Stimulated activated CD8-positive, alpha-beta memory T cell treated with anti-CD3 and anti-CD28 coated beads, Interleukin-4, amount 100 ng/mL, for 24 hours (primary cell): Measurements from ENCODE around the gene SLC5A2.
A peak's percentile ranks its signal among the peaks of the same experiment; 100 is the strongest.

Source experiments
- DNase-seq: peaks from one replicate; pipeline ENCODE4 v3.0.0-alpha.2; 2020; ENCODE audit warnings: low read depth

Gene SLC5A2

DNA sequence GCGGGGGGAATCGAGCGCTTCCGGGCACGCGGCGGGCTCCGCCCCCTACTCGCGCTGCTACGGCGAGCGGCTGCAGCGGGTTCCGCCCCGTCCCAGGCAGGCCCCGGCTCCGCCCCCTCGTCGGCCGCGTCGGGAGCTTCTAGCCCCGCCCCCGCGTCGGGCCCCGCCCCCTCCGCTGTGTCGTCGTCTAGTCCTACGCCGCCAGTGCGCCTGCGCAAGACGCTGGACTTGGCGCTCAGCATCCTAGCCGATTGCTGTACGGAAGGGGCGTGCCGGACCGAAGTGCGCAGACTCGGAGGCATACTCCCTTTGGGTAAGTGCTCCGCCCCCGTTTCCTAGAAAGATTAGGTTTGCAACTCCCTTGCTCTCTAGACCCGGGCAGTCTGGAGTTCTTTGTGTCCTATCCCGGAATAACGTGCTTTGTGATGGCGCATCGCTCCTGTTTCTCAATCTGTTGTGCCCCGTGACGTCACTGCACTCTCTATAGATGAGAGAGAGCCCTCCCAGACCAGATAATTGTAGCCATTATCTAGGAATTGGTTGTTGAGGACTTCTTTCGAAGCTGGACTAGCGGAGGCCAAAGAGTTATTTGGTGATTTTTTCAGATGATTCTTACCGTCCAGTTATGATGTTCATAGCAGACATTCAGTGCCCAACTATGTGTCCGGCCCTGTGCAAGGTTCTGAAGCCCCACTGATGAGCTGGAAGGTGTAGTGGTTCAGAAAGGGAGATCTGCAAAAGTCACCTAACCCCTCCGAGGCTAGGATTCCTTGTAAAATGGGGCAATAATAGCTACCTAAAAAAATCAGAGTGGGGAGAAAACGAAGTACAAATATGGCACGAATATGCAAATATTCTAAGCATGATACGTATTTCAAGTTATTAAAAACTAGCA lies 23.0 kb upstream of the SLC5A2 start:
- DNase-seq: peak; percentile 100

DNA sequence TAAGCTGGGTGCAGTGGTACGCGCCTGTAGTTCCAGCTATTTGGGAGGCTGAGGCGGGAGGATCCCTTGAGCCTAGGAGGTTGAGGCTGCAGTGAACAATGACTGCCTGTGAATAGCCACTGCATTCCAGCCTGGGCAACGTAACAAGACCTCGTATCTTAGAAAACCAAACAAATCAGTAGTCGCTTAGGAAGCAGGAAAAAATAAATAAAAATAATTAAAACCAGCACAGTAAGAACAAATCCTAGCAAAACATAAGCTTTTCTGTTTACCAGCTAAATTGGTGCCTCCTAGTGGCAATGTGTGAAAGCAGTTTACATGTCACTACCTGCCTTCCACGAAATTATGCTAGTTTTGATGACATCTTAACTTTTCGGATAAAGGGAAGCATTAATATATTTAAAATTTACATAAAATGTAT lies 22.3 kb upstream of the SLC5A2 start:
- no peak for DNase-seq

DNA sequence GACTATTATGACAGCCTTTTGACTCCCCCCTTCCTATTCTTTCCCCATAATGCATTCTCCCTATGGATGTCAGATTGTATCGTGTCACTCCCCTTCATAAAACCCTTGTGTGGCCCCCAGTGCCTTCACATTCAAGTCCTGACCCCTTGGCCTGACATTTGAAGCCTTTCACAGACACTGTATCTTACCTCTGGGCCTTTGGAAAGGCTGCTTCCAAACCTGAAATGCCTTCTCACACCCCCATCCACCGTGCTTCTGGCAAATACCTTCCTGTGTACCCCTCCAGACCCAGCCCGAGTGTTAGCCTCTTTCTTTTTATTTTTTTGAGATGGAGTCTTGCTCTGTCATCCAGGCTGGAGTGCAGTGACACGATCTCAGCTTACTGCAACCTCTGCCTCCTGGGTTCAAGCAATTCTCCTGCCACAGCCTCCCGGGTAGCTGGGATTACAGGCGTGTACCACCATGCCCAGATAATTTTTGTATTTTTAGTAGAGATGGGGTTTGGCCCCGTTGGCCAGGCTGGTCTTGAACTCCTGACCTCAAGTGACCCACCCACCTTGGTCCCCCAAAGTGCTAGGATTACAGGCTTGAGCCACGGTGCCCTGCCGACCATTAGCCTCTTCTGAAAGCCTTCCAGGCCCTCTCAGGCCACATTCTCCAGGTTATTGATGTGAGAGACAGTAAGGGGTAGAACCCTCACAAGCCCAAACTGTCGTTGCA lies 21.6 kb upstream of the SLC5A2 start:
- no peak for DNase-seq

DNA sequence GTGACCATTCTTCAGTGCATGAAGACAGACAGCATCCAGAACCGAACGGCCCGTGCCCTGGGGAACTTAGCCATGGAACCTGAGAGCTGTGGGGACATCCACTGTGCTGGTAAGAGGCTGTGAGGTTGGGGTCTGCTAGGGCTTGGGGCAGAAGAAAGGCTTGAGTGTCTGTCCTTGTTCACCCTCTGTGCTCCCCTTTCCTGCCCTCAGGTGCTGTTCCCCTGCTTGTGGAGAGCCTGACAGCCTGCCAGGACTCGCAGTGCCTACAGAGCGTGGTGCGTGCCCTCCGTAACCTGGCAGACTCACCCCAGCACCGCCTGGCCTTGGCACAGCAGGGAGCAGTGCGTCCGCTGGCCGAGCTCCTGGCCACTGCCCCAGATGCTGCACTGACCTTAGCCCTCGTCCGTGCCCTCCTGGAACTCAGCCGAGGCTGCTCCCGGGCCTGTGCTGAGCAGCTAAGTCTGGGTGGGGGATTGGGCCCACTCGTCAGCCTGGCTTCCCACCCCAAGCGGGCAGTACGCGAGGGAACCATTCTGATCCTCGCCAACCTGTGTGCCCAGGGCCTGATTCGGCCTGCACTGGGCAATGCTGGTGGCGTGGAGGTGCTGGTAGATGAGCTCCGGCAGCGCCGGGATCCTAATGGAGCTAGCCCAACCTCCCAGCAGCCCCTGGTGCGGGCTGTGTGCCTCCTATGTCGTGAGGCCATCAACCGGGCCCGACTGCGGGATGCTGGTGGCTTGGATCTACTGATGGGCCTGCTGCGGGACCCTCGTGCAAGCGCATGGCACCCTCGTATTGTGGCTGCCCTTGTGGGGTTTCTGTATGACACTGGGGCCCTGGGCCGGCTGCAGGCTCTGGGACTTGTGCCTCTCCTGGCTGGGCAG lies 20.8 kb upstream of the SLC5A2 start:
- no peak for DNase-seq

DNA sequence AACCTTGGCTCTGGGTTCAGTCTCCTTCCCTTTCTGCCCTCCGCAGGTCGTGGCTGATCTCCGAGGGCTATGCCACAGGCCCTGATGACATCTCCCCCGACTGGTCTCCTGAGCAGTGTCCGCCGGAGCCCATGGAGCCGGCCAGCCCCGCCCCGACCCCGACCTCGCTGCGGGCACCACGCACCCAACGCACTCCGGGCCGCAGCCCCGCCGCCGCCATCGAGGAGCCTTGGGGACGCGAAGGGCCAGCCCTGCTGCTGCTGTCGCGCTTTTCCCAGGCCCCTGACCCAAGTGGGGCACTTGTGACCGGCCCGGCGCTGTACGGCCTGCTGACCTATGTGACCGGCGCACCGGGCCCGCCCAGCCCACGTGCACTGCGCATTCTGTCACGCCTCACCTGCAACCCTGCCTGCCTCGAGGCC lies 18.6 kb upstream of the SLC5A2 start:
- DNase-seq: no peak

DNA sequence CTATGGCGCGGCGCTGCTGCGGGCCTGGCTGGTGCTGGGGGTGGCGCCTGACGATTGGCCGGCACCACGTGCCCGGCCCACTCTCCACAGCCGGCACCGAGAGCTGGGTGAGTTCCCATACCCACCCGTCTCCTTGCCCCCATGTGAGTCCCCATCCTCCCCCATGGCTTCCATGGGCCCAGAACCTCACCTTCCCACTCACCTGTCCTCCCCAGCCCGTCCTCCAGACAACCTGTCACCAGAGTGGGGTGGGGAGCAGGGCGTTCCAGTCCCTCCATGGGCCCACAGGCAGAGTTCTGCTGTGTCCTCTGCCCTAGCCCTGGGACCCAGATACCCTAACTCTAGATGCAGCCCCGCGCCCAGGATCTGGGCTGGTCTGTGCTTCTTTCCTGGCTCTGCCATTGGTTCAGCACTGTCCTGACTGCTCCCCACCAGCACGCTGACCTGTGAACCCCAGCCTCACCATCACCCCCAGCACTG lies 18.1 kb upstream of the SLC5A2 start:
- no peak for DNase-seq

DNA sequence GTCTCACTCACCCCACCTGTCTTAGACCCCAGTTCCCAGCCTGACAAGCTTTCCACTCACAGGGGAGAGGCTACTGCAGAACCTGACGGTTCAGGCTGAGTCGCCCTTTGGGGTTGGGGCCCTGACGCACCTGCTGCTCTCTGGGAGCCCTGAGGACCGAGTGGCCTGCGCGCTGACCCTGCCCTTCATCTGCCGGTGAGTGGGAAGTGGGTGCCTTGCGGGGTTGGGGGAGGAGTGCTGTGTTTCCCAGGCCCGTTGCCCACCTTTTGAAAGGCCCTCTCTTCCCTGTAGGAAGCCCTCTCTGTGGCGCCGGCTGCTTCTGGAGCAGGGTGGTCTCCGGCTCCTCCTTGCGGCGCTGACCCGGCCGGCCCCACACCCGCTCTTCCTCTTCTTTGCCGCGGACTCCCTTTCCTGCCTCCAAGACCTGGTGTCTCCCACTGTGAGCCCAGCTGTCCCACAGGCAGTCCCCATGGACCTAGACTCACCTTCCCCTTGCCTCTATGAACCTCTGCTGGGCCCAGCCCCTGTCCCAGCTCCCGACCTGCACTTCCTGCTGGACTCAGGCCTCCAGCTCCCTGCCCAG lies 17.0 kb upstream of the SLC5A2 start:
- DNase-seq: no peak

DNA sequence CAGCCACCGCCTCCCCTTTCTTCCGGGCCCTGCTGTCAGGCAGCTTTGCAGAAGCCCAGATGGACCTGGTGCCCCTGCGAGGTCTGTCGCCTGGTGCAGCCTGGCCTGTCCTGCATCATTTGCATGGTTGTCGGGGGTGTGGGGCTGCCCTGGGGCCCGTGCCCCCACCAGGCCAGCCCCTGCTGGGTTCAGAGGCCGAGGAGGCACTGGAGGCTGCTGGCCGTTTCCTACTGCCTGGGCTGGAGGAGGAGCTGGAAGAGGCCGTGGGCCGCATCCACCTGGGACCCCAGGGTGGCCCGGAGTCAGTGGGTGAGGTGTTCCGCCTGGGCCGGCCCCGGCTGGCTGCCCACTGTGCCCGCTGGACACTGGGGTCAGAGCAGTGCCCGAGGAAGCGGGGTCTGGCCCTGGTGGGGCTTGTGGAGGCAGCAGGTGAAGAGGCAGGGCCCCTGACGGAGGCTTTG lies 16.5 kb upstream of the SLC5A2 start:
- no peak for DNase-seq

DNA sequence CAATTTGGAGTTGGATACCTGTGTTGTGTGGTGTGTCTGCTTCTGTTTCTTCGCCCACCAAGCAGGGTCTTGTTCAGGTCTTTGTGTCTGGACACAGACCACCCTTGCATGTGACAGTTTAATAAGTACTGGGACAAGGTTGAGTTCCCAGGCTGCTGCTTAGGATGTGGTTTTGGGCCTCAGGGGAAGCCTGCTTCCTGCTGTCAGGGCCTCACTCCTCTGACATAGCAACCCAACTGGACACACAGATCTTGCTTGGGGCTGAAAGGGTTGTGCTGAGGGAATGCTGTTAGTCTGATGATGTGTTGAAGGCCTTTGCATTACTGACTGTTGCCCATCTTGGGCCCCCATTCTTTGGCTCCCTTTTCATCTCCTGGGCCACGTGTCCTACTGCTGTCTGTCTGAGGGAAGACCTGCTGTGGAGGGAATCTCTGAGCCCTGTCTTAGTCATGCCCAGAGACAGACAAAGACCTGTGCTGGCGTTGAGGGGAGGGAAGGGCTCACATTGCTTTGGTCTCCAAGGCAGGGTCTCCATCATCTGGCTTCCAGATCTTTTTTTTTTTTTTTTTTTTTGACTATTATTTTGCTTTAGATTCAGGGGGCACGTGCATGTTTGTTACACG lies 15.7 kb upstream of the SLC5A2 start:
- DNase-seq: no peak

DNA sequence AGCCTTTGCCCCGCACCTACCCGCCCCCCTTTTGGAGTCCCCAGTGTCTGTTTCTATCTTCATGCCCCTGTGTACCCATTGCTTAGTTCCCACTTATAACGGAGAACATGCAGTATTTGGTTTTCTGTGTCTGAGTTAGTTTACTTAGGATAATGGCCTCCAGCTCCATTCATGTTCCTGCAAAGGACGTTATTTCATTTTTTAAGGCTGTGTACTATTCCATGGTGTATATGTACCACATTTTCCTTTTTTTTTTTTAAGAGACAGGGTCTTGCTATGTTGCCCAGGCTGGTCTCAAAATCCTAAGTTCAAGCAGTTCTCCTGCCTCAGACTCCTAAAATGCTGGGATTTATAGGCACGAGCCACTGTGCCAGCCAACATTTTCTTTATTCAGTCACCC lies 15.1 kb upstream of the SLC5A2 start:
- DNase-seq: no peak

DNA sequence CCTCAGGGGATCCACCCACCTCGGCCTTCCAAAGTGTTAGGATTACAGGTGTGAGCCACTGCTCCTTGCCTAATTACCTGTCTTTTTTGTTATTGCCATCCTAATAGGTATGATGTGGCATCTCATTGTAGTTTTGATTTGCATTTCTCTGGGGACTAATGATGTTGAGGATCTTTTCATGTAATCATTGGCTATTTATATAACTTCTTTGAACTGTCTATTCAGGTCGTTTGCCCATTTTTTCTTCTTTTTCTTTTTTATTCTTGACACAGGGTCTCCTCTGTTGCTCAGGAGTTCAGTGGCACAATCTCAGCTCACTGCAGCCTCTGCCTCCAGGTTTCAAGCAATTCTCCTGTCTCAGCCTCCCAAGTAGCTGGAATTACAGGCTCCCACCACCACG lies 12.3 kb upstream of the SLC5A2 start:
- DNase-seq: no peak

DNA sequence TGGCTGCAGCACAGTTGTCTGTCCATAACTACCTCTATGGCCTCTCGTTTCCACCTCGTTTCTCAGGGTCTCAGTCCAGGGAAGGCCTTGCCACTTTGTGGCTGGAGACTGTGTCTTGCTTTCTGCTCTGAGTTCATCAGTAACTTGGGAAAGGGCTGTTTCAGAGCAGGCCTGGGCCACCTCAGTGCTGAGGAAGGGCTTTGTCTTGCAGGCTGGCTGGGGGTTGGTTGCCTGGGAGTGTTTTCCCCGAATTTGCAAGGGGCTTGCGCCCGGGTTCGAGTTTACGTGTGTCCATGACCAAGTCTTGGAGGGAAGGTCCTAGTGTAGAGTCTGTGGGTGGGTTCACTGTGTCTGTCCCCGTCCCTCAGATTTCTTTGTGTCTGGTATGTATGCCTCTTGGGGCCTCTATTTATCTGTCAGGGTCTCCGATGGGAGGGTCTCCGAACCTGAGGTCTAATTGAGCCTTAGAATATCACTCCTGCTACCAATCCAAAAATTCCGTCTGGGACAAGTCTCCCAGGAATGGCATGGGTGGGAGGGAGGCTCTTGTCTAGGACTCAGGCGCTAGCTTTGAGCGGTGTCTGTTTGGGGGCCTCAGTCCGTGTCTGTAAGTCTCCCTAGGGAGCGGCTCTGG lies 11.6 kb upstream of the SLC5A2 start:
- no peak for DNase-seq

DNA sequence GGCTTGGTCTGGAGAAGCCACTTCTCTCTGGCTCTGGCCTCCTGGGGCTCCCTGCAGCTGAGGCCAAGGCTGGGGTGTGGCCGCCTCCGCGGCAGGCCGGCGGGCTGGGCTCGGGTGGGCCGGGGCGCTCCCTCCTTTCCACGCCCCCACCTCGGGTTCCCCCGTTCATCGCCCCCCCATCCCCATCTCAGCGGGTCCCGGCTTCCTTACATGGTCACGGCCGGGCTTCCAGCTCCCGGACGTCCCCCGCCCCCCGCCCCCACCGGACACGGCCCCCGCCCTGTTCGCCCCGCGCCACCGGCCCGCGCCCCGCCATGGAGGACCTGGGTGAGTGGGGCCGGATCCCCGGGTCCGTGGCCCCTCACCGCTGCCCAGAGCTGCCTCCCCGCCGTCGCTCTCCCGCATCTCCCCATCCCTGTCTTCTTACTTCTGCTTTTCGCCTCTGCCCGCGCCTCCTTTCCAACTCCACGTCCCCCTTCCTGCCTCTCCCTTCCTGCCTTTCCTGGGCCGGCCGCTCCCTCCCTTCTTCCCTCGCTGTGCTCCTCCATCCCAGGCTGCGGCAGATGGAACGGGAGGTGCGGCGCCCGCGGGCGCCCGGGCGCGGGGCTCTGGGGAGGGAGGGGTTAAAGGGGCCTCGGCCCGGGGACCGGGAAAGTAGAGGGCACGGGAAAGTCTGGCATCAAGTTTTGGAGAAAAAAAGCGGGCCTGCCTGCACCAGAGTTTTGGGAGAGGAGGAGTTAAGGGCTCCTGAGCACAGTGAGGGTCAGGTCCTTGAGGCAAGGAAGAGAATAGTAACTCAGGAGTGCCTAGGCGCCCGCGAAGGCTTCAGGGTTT lies 10.8 kb upstream of the SLC5A2 start, which contains the start of gene TGFB1I1:
Gene TGFB1I1, plus strand, starts transcription at position 278 of the 834 bp plus-strand sequence. Its CDS starts 37 bp downstream, at position 315.
- DNase-seq: no peak

DNA sequence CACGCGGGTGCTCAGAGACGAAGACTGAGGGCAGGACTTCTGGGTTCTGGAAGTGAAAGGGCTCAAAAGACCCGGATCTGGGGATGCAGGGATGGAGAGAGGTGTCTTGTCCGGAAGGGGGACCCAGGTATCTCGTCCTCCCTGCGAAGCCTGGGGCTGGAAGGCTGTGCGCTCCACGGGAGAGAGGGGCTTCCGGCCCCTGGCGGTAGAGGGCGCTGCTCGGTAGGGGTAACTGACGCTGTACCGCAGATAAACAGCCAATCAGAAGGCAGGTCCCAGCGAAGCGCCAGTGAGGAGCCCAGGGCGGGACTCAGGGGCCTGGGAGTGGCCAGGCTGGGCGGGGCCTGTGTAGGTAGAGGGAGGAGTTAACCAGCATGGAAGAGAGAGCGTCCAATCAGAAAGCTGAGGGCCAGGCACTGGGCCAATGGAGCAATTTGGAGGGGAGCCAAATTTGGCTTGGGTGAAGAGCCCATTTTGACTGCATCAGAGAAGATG lies 10.2 kb upstream of the SLC5A2 start:
- DNase-seq: peak; percentile 22

DNA sequence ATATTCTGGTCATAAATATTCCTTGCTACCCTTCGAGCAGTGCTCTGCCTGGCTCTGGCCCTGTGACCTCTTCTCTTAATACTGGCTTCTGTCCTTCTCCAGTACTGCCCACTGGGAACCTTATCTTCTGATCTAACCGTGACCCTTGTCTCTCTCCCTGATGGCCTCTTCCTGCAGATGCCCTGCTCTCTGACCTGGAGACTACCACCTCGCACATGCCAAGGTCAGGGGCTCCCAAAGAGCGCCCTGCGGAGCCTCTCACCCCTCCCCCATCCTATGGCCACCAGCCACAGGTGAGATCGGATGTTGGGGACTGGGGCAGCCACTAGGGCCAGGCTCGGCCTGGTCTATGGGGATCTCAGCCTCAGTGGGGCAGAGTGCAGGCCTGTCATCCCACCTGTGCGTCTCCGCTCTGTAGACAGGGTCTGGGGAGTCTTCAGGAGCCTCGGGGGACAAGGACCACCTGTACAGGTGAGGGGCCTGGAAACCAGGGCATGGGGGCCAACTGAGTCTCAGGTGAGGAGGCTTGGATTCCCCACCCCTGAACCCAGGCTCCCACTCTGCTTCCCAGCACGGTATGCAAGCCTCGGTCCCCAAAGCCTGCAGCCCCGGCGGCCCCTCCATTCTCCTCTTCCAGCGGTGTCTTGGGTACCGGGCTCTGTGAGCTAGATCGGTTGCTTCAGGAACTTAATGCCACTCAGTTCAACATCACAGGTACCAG lies 9.5 kb upstream of the SLC5A2 start:
- no peak for DNase-seq

DNA sequence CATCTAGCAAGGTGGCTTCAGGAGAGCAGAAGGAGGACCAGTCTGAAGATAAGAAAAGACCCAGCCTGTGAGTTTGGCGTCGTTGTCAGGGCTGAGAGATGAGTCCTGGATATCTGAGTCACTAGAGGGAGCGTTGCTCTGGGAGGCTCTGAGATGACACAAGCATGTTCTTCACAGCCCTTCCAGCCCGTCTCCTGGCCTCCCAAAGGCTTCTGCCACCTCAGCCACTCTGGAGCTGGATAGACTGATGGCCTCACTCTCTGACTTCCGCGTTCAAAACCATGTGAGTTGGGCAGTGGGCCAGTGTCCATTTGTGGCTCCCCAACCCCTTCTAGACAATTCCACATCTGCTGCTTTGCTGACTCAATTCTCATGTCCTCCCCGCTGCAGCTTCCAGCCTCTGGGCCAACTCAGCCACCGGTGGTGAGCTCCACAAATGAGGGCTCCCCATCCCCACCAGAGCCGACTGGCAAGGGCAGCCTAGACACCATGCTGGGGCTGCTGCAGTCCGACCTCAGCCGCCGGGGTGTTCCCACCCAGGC lies 8.7 kb upstream of the SLC5A2 start:
- no peak for DNase-seq

DNA sequence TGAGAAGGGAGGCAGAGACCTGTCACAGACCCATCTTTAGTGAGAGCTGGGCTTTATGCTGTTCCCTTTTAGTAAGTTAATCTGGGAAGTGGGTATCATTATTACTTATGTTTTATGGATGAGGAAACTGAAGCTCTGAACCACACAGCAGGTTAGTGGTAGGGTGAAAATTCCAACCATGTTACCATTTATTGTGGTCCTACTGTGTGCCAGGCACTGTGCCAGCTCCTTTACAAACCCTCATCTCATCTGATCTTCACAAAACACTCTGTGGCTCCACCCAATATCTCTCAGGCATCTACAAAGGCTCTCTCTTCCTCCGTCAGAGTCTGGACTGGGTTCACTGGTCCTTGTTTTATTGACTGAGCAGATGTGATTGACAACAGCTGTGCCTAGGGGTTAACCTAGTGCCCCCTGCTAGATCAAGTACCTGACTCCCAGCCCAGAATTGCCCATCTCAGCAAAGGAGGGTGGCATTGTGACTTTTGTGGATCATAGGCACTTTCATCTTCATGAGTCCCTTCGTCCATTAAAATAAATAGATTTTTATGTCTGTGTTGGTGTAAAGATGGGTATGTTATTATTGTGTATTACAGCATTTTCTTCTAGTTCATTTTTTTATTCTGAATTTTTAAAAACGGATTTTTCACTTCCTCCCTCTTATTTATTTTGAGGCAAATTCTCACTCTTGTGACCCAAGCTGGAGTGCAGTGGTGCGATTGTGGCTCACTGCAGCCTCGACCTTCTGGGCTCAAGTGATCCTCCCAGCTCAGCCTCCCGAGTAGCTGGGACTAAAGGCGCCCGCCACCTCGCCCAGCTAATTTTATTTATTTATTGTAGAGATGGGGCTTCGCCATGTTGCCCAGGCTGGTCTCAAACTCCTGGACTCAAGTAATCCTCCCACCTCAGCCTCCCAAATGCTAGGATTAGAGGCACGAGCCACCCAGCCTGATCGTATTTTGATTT lies 7.9 kb upstream of the SLC5A2 start:
- no peak for DNase-seq
